ENCODE data around the gene PRRX2.
"Not testable (repeated sequence)": the region's sequence is repeated elsewhere in the genome, so short reads cannot be mapped to it uniquely, and the experiment has no call there.

PRRX2 gene

DNA sequence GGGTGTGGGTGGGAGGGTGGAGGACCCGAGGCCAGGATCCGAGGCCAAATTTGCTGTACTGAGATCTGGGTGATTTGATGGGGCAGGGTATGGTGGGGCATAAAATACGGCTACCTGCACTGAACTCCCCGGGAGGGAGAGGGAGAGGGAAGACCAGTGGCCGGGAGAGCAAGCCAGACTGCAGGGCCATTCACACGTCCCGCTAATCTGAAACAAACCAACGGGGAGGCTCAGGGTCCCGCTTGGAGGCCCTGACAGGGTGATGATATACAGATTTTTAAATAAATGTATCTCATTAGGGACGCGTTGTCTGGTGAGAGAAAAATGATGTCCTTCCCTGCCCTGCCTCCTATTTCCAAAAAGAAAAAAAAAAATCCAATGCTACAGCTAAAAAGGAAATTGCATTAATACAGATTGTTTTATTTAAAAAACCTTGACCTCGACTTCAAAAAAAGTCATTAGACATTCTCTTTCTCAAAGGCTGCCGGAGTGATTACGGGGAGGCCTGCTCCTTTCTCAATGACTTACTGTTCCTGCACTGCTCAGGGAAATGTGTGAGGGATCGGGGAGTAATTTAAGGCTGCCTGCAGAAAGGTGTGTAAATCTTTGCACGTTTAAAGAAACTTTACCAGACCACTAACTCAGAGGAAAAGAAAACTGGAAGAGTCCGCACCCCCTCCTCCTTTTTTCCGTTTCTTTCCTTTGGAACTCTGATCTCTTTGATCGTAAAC is 11.5 kb upstream of the PRRX2 start:
- no peak for DNase-seq (ENCODE audit: low read depth in 3 of 3, low spot score in 1 of 3)

DNA sequence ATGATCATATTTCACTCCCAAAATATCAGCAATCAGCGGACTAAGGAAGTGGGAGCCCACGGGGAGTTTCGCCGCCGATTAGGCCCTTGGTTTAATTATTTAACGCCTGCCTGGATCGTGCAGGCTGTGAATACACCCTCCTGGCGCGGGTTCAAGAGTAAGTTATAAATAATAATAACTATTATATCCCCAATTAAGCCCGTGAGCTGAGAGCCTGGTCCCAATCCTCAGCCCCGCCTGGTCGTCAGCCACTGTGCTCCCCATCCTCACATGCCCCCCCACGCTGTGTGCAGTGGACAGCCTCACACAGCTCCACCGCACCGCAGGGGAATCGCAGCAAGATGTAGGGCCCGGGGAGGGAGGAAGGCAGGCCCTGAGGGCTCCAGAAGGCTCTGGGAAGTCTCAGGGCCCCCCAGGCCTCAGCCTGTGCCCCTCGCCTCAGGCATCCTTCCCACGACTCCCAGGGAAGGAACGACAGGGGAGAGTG is 10.8 kb upstream of the PRRX2 start:
- DNase-seq (ENCODE audit: low read depth in 3 of 3, low spot score in 1 of 3), result no peak

DNA sequence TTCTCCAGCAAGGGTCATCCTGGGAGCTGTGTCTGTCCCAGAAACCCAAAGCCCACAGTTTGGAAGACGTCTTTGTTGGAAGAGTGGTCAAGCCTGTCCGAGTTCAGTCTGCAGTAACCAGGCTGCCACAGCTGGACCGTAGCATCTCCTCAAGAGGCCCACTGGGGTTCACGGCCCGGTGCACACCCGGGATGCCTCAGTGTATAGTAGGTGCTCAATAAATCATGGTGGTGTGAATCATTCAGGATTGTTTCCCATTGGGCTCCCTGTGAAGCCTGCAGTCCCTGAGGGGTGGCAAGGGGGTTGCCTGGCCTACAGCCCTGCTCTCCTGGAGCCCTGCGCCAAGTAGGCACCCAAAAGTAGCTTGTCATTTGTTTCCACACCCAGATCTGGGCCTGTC is 10.3 kb upstream of the PRRX2 start:
- no peak for DNase-seq (ENCODE audit: low read depth in 3 of 3, low spot score in 1 of 3)

DNA sequence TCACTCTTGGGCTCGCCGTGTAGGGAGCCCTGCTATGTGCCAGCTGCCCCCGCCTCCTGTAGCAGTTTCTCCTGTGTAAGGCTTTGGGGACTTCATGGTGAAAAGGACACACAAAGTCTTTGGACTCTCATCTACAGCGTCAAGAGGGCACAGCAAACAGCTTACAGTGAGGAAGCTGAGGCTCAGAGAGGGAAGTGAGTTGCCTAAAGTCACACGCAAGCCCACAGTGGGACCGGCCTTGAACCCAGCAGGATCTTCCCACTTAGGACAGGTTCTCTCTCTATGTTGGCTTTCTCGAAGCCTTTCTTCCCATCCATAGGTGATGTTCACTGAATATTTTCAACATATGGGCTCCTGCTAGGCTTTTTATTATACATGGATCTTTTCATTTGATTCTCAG is 9.8 kb upstream of the PRRX2 start:
- DNase-seq (ENCODE audit: low read depth in 3 of 3, low spot score in 1 of 3), result no peak

DNA sequence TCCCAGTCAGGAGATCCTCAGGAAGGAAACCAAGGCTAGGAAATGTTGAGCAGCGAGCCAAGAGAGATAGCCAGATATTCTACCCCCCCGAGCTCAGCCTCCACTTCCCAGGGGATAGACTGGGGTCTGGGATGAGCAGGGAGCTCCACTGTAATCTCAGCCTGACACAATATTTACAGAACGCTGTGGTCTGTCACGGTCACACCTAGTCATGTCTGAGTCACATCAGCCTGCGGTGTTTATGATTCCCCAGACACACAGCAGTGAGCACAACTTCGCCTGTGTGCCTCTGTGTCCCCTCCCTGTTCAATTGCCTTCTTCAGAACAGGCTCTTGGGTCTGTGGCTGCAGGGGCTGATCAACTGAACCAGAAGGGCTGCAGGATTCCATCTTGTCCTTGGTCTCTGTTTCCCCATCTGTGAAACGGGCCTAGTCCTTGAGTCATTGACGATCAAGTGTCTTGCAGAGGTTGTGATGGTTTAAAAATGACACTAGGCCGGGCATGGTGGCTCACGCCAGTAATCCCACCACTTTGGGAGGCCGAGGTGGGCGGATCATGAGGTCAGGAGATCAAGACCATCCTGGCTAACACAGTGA is 8.6 kb upstream of the PRRX2 start:
- DNase-seq (ENCODE audit: low read depth in 3 of 3, low spot score in 1 of 3), result no peak

GRCh38 chr9:129661029-129661428 is 4.4 kb upstream of the PRRX2 start:
- no peak for DNase-seq (ENCODE audit: low read depth in 3 of 3, low spot score in 1 of 3)

DNA sequence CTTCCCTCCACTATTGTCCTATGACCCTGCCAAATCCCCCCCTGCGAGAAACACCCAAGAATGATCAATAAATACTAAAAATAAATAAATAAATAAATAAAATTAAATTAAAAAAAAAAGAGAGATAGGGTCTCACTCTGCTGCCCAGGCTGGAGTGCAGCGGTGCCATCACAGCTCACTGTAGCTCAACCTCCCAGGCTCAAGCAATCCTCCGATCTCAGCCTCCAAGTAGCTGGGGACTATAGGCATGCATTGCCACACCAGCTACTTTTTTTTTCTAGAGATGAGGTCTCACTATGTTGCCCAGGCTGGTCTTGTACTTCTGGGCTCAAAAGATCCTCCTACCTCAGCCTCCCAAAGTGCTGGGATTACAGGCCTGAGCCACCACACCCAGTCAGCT is 3.2 kb upstream of the PRRX2 start:
- not testable (repeated sequence) for DNase-seq (ENCODE audit: low read depth in 3 of 3, low spot score in 1 of 3)

GRCh38 chr9:129664746-129665388 is 580 bp upstream of the PRRX2 start:
- no peak for DNase-seq (ENCODE audit: low read depth in 3 of 3, low spot score in 1 of 3)

GRCh38 chr9:129665814-129666520 is 520 bp downstream of the PRRX2 start:
- DNase-seq (ENCODE audit: low read depth in 3 of 3, low spot score in 1 of 3), result no peak

DNA sequence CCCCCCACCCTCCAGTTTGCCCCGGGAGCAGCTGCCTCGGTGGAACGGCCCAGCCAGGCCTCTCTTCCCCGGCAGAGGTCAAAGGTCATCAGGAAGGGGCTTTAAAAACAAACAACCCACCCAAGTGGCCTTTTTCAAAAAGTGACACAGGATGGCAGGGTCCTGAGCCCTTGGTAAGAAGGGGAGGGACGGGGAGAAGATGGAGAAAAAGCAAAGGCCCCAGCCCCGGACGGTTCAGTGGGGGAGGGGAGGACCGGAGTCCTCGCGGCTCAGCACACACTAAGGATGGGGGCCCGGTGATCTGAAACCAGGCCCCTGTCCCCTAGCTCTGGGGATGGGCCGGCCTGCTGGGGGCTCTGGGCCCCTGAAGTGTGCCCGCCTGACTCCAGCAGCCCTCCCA is 1.1 kb downstream of the PRRX2 start:
- DNase-seq (ENCODE audit: low read depth in 3 of 3, low spot score in 1 of 3), result no peak

- DNase-seq (ENCODE audit: low read depth in 3 of 3, low spot score in 1 of 3), result no peak
Observed at GRCh38 chr9:129667378-129667777, 1.9 kb downstream of the PRRX2 start.

GRCh38 chr9:129667850-129668249 is 2.4 kb downstream of the PRRX2 start:
- no peak for DNase-seq (ENCODE audit: low read depth in 3 of 3, low spot score in 1 of 3)

DNA sequence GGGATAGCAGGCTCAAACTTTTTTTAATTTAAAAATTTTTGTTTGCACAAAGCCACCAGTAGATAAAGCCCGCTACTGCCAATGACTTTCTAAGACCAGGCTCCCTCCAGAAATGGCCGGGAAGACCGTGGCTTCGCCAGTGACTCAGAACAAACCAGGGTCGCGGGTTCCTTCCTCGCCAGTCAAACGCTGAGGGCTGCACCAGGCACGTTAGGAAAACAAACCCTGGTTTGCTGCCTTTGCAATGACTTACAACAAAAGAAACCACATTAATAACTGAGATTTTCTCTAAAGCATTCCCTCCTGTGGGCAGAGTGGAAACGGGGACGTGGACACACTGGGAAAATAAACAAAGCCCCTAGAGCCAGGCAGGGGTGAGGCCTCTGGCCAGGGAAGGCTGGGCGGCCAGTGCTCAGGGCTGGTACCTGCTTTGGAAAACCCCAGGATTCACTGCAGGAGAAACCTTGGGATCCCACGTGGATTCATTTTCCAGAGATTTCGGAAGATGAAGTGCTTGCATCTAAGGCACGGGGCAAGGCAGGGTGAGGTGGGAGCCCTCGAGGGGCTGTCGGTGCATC is 3.8 kb downstream of the PRRX2 start:
- DNase-seq (ENCODE audit: low read depth in 3 of 3, low spot score in 1 of 3), result no peak

DNA sequence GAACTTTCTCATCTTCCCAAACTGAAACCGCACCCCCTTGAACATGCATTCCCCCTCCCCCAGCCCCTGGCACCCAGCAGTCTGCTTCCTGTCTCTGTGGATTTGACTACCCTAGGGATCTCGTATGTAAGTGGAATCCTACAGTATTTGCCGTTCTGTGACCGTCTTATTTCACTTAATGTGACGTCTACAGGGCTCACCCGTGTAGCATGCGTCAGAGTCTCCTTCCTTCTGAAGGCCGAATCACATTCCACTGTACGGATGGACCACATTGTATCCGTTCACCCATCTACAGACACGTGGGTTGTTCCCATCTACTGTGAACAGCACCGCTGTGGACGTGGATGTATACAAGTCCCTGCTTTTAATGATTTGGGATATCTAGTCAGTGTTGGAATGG is 4.5 kb downstream of the PRRX2 start:
- DNase-seq (ENCODE audit: low read depth in 3 of 3, low spot score in 1 of 3), result no peak

DNA sequence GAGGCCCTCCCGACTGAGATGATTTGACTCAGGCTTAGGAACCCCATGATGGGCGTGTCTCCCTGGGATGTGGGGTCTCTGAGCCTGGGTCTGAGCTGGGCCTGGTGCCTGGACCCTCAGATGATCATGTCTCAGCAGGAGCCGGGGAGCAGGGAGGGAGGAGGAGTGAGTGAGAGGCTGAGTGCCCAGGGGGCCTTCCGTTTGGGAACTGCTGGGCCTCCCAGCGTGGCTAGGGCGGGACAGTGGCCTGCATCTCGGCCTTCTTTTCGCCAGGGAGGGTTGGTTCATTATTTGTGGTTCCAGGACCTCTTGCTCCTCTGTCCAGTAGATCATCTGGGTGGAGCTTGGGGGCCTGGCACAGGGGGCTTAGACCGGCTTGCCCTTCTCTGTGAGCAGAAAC is 5.6 kb downstream of the PRRX2 start:
- DNase-seq (ENCODE audit: low read depth in 3 of 3, low spot score in 1 of 3), result no peak

- DNase-seq (ENCODE audit: low read depth in 3 of 3, low spot score in 1 of 3), result no peak
Observed at GRCh38 chr9:129671519-129671918, 6.1 kb downstream of the PRRX2 start.

DNA sequence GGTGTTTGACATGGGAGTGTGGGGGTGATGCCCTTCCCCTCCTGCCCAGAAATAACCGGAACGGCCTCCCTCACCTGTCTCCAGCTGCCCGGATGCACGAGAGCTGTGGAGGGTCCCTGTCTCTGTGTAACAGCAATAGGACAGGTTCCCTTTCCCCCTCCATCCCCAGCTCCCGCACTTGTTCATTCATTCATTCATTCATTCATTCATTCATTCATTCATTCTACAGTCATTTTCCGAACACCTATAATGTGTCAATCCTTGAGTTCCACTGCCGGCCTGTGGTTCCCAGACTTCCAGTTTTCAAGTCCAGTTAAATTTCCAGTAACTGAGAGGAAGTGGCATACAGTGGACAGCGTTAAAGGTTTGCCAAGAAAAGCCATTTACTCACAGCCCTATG is 7.3 kb downstream of the PRRX2 start:
- DNase-seq (ENCODE audit: low read depth in 3 of 3, low spot score in 1 of 3), result no peak

- no peak for DNase-seq (ENCODE audit: low read depth in 3 of 3, low spot score in 1 of 3)
Observed at GRCh38 chr9:129673602-129674001, 8.2 kb downstream of the PRRX2 start.

GRCh38 chr9:129674229-129674628 is 8.8 kb downstream of the PRRX2 start:
- no peak for DNase-seq (ENCODE audit: low read depth in 3 of 3, low spot score in 1 of 3)

GRCh38 chr9:129675620-129676019 is 10.2 kb downstream of the PRRX2 start:
- no peak for DNase-seq (ENCODE audit: low read depth in 3 of 3, low spot score in 1 of 3)

- no peak for DNase-seq (ENCODE audit: low read depth in 3 of 3, low spot score in 1 of 3)
Observed at GRCh38 chr9:129676287-129676686, 10.8 kb downstream of the PRRX2 start.

GRCh38 chr9:129676975-129677374 is 11.5 kb downstream of the PRRX2 start:
- DNase-seq (ENCODE audit: low read depth in 3 of 3, low spot score in 1 of 3), result no peak
